ENCODE measurements around the gene NOS1AP. TPM values are rescaled to one million over a fixed set of nuclear protein-coding genes. Genes with fewer than 3 reads are reported as not detected.
A peak's percentile ranks its signal among the peaks of the same experiment; 100 is the strongest.
"Not testable (repeated sequence)": the region's sequence is repeated elsewhere in the genome, so short reads cannot be mapped to it uniquely, and the experiment has no call there.

NOS1AP gene
- total RNA-seq, 1 donor from 2014 or later: 0.99 TPM

- no peak for DNase-seq (ENCODE audit: low read depth)
Observed at GRCh38 chr1:162192763-162193162, 123.3 kb downstream of the NOS1AP start.

GRCh38 chr1:162193221-162193620 is 123.7 kb downstream of the NOS1AP start:
- DNase-seq (ENCODE audit: low read depth): no peak

GRCh38 chr1:162193815-162194214 is 124.3 kb downstream of the NOS1AP start:
- DNase-seq (ENCODE audit: low read depth): peak; percentile 65

GRCh38 chr1:162195567-162195966 is 126.1 kb downstream of the NOS1AP start:
- no peak for DNase-seq (ENCODE audit: low read depth)

- no peak for DNase-seq (ENCODE audit: low read depth)
Observed at GRCh38 chr1:162196387-162196786, 126.9 kb downstream of the NOS1AP start.

GRCh38 chr1:162197041-162197531 is 127.6 kb downstream of the NOS1AP start:
- DNase-seq (ENCODE audit: low read depth): peak; percentile 83

- DNase-seq (ENCODE audit: low read depth): no peak
Observed at GRCh38 chr1:162197615-162198421, 128.3 kb downstream of the NOS1AP start.

- no peak for DNase-seq (ENCODE audit: low read depth)
Observed at GRCh38 chr1:162200096-162200847, 130.8 kb downstream of the NOS1AP start.

- DNase-seq (ENCODE audit: low read depth): not testable (repeated sequence)
Observed at GRCh38 chr1:162201062-162201461, 131.6 kb downstream of the NOS1AP start.

GRCh38 chr1:162204129-162204822 is 134.8 kb downstream of the NOS1AP start:
- no peak for DNase-seq (ENCODE audit: low read depth)

- no peak for DNase-seq (ENCODE audit: low read depth)
Observed at GRCh38 chr1:162204823-162205155, 135.3 kb downstream of the NOS1AP start.

- DNase-seq (ENCODE audit: low read depth): no peak
Observed at GRCh38 chr1:162206300-162206699, 136.8 kb downstream of the NOS1AP start.

GRCh38 chr1:162206749-162207635 is 137.5 kb downstream of the NOS1AP start:
- DNase-seq (ENCODE audit: low read depth): peak; percentile 95

GRCh38 chr1:162207862-162208261 is 138.4 kb downstream of the NOS1AP start:
- no peak for DNase-seq (ENCODE audit: low read depth)

GRCh38 chr1:162210196-162210595 is 140.7 kb downstream of the NOS1AP start:
- DNase-seq (ENCODE audit: low read depth): peak; percentile 49

GRCh38 chr1:162212713-162213112 is 143.2 kb downstream of the NOS1AP start:
- no peak for DNase-seq (ENCODE audit: low read depth)

- peak; percentile 91 for DNase-seq (ENCODE audit: low read depth)
Observed at GRCh38 chr1:162213281-162213912, 143.9 kb downstream of the NOS1AP start.

GRCh38 chr1:162214202-162214601 is 144.7 kb downstream of the NOS1AP start:
- no peak for DNase-seq (ENCODE audit: low read depth)

- DNase-seq (ENCODE audit: low read depth): peak; percentile 74
Observed at GRCh38 chr1:162215902-162216301, 146.4 kb downstream of the NOS1AP start.

GRCh38 chr1:162216604-162217003 is 147.1 kb downstream of the NOS1AP start:
- DNase-seq (ENCODE audit: low read depth): no peak

GRCh38 chr1:162217706-162218105 is 148.2 kb downstream of the NOS1AP start:
- no peak for DNase-seq (ENCODE audit: low read depth)

Measured in renal cortical epithelial cell (primary cell).